Effector memory CD4-positive, alpha-beta T cell (primary cell): ENCODE results near the gene TMCC1.

ENCODE experiments used
- DNase-seq, 3 donors: peaks; one replicate each; pipeline ENCODE4 v3.0.0-alpha.2; 2020
- H3K27ac ChIP-seq: 2 replicates; pipeline ENCODE4 v1.7.0; 2013; ENCODE audit warnings: mild to moderate bottlenecking, low read length, moderate library complexity; ENCODE audit not compliant: insufficient read depth, poor library complexity, severe bottlenecking
- H3K27me3 ChIP-seq: replicated peaks from 2 replicates; pipeline ENCODE4 v1.7.0; 2013; ENCODE audit warnings: mild to moderate bottlenecking, low read length; ENCODE audit not compliant: insufficient read depth, control insufficient read depth, poor library complexity, severe bottlenecking
- H3K36me3 ChIP-seq: 2 replicates; pipeline ENCODE4 v1.7.0; 2013; ENCODE audit warnings: mild to moderate bottlenecking, low read length, moderate library complexity; ENCODE audit not compliant: control insufficient read depth, insufficient read depth
- H3K4me1 ChIP-seq: 2 replicates; pipeline ENCODE4 v1.7.0; 2013; ENCODE audit warnings: low read length, mild to moderate bottlenecking; ENCODE audit not compliant: control insufficient read depth, insufficient read depth, poor library complexity, severe bottlenecking
- H3K4me3 ChIP-seq: 2 replicates; pipeline ENCODE4 v1.7.0; 2013; ENCODE audit warnings: low read length, low read depth, mild to moderate bottlenecking; ENCODE audit not compliant: insufficient read depth, poor library complexity, severe bottlenecking
- H3K9me3 ChIP-seq: 2 replicates; pipeline ENCODE4 v1.7.0; 2013; ENCODE audit warnings: mild to moderate bottlenecking, low read length, moderate library complexity; ENCODE audit not compliant: control insufficient read depth

Gene TMCC1

DNA sequence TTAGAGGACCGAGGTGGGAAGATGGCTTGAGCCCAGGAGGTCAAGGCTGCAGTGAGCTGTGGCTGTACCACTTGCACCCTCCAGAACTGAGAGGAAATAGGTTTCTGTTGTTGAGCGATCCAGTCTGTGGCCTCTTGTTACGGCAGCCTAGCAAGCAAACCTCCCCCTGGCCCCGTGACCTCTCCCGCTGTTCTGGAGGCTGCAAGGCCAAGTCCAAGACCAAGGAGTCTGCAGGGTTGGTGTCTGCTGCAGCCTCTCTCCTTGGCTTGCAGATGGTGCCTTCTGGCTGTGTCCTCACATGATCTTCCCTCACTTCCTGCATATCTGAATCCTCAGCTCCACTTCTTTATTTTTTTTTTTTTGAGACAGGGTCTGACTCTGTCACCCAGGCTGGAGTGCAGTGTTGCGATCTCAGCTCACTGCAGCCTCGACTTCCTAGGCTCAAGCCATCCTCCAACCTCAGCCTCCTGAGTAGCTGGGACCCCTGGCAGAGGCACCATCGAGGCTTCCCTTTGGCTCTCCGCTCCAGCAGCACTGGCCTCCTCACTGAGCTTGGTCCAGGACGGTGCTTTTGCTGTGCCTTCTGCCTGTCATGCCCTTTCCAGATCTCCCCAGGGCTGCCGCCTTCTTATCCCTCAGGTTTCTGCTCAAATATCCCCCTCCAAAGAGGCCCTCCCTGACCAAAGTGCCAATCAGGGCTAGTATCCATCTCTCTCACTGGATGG lies 269.0 kb downstream of the TMCC1 start:
- H3K36me3 ChIP-seq, result no peaks in the 10 kb centered on the region
- no peak for DNase-seq
- no peak overlapping the region for H3K27ac ChIP-seq
- H3K4me3 ChIP-seq, result no peak overlapping the region
- H3K27me3 ChIP-seq, result no peaks in the 10 kb centered on the region
- H3K4me1 ChIP-seq, result peaks cover 10% of the 10 kb centered on the region
- H3K9me3 ChIP-seq, result no peaks in the 10 kb centered on the region

- no peaks in the 10 kb centered on the region for H3K9me3 ChIP-seq
- no peaks in the 10 kb centered on the region for H3K27me3 ChIP-seq
- no peak for DNase-seq
- no peak overlapping the region for H3K4me3 ChIP-seq
- H3K4me1 ChIP-seq, result peaks cover 12% of the 10 kb centered on the region
- no peaks in the 10 kb centered on the region for H3K36me3 ChIP-seq
- no peak overlapping the region for H3K27ac ChIP-seq
Measured at GRCh38 chr3:129623447-129624118, 269.9 kb downstream of the TMCC1 start.

GRCh38 chr3:129622933-129623332 lies 270.6 kb downstream of the TMCC1 start:
- Histone ChIP-seq H3K27me3 (no peaks in the 10 kb centered on the region), H3K36me3 (no peaks in the 10 kb centered on the region), H3K4me1 (peaks cover 16% of the 10 kb centered on the region), H3K4me3 (no peak overlapping the region), H3K27ac (no peak overlapping the region), H3K9me3 (no peaks in the 10 kb centered on the region)
- DNase-seq, result no peak

DNA sequence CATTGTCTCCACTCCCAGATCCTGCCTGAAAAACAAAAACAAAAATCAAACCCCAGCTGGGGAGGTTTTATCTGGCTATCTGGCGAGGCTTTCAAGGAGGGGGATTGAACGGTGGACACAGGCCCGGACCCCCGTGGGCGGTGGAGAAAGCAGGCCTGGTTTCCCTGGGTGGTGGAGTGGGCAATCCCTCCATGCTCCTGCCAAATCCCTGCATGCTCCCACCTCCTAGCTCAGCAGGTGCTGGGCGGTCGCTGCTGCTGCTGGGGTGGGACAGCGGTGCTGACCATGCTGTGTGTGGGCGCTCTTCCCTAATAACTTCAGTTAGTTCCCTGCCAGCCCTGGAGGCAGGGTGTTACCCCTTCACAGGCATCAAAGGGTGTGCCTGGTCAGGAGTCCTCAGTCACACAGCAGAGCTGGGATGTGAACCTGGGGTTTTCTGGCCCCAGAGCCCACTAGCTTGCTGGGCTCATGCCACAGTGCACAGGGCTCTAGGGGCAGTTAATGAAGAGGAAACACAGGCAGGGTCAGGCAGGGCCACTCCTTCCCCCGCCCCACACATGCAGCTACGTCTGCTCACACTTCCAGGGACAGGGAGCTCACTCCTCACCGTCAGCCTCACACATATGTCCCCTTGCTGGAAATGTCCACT lies 271.2 kb downstream of the TMCC1 start:
- peaks cover 16% of the 10 kb centered on the region for H3K4me1 ChIP-seq

DNA sequence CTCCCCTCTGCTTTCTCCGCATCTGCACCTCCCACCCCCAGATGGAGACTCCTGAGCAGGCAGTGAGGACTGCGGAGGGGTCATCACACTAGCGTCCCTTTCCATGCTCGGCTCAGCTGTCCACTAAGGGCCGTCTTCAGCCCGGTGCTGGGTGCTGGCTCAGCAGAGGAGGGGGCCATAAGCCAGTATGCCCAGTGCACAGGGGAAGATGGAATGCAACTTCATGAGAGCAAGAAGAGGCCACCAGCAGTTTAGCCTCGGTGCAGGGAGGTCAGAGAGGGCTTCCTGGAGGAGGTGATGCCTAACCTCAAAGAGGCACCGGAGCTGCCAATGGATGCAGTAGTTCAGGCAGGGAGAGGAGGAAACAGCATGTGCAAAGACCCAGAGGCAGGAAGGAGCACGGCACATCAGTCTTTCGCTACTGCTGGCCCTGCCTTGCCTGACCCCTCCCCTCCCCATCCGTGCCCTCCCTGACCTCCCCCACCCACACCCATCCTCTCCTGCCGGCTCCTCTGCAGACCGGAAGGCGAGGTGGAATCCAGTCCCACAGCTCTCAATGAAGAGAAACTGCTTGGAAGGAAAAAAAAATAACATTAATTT lies 271.8 kb downstream of the TMCC1 start:
- no peak for DNase-seq
- Histone ChIP-seq H3K27me3 (no peaks in the 10 kb centered on the region), H3K4me1 (peaks cover 12% of the 10 kb centered on the region), H3K9me3 (no peaks in the 10 kb centered on the region), H3K36me3 (no peaks in the 10 kb centered on the region), H3K27ac (no peak overlapping the region), H3K4me3 (no peak overlapping the region)

More for the DNA sequence above, 271.2 kb downstream of the TMCC1 start:
- H3K27ac ChIP-seq, result no peak overlapping the region
- H3K27me3 ChIP-seq, result no peaks in the 10 kb centered on the region
- DNase-seq, result no peak
- H3K9me3 ChIP-seq, result no peaks in the 10 kb centered on the region
- no peaks in the 10 kb centered on the region for H3K36me3 ChIP-seq
- no peak overlapping the region for H3K4me3 ChIP-seq

DNA sequence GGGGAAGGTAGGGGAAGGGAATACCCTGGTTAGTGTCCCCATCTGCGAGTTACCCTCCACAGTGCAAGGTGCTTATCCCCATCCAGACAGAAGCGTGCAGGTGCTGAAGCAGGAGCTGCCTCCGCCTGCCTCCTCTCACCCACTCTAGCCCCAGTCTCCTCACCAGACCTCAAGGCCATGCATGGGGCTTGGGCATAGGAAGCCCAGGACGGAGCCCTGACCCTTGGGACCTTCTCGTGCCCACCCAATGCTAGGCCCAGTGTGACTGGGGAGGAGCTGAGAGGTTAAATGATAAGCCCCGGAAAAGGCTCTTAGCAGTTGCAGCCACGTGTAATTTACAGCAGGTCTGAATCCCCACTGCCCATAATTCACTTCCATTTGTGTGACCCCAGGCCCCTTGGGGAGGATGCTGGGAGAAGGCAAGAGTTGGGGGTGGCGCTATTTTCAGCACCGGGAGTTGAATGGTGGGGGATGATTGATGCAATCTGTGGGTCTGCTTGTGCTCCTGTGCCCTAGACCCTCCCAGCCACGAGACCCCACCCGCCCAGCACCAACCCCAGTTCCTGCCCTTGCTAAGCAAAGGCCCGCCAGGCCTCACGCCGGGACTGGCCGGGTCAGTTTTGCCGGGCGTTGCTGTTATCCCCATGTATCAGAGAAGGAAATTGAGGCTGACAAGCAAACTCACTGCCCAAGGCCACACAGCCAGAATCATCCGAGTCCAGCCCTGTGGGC lies 272.5 kb downstream of the TMCC1 start:
- Histone ChIP-seq H3K4me1 (peaks cover 6% of the 10 kb centered on the region), H3K4me3 (no peak overlapping the region), H3K27me3 (no peaks in the 10 kb centered on the region), H3K27ac (no peak overlapping the region), H3K9me3 (no peaks in the 10 kb centered on the region), H3K36me3 (no peaks in the 10 kb centered on the region)
- DNase-seq, result no peak

GRCh38 chr3:129619726-129620162 lies 273.8 kb downstream of the TMCC1 start:
- Histone ChIP-seq H3K9me3 (no peaks in the 10 kb centered on the region), H3K4me1 (peaks cover 6% of the 10 kb centered on the region), H3K27ac (no peak overlapping the region), H3K4me3 (no peak overlapping the region), H3K36me3 (no peaks in the 10 kb centered on the region), H3K27me3 (no peaks in the 10 kb centered on the region)
- no peak for DNase-seq

- Histone ChIP-seq H3K36me3 (no peaks in the 10 kb centered on the region), H3K4me1 (peaks cover 6% of the 10 kb centered on the region), H3K27ac (no peak overlapping the region), H3K9me3 (no peaks in the 10 kb centered on the region), H3K27me3 (no peaks in the 10 kb centered on the region), H3K4me3 (no peak overlapping the region)
- no peak for DNase-seq
Measured at GRCh38 chr3:129618901-129619671, 274.4 kb downstream of the TMCC1 start.

GRCh38 chr3:129618186-129618820 lies 275.2 kb downstream of the TMCC1 start:
- DNase-seq, result no peak
- Histone ChIP-seq H3K36me3 (no peaks in the 10 kb centered on the region), H3K4me1 (peaks cover 6% of the 10 kb centered on the region), H3K27ac (no peak overlapping the region), H3K27me3 (no peaks in the 10 kb centered on the region), H3K4me3 (no peak overlapping the region), H3K9me3 (no peaks in the 10 kb centered on the region)
